Upper lobe of left lung (tissue), 4 donors: ENCODE measurements around the gene WDR75.

Experiments used
- EP300 ChIP-seq, 4 donors: sonication (generic); formaldehyde crosslinking; IDR thresholded peaks; one replicate each; pipeline ENCODE4 v1.5.1; 2017; ENCODE audit warnings: antibody characterized with exemption in 4 of 4, control low read depth in 2 of 4
- POLR2A ChIP-seq, 4 donors: fragments of 450-650 bp; IDR thresholded peaks; one replicate each; pipeline ENCODE4 v1.5.1; 2016 to 2017; ENCODE audit warnings: antibody characterized with exemption in 4 of 4, mild to moderate bottlenecking in 2 of 4
- POLR2AphosphoS5 ChIP-seq, 2 donors: sonication (generic); formaldehyde crosslinking; IDR thresholded peaks; one replicate each; pipeline ENCODE4 v1.5.1; 2017; ENCODE audit warnings: antibody characterized with exemption in 2 of 2
- TF ChIP-seq, protein P1 (sequence below), 6 experiments: fragments of 450-650 bp in 4 of 6; fragments of 200-600 bp in 2 of 6; sonication (generic) in 2 of 6; IDR thresholded peaks; one replicate each; pipeline ENCODE4 v1.5.1; 2016 to 2019; ENCODE audit warnings: antibody characterized with exemption in 6 of 6

DNA sequence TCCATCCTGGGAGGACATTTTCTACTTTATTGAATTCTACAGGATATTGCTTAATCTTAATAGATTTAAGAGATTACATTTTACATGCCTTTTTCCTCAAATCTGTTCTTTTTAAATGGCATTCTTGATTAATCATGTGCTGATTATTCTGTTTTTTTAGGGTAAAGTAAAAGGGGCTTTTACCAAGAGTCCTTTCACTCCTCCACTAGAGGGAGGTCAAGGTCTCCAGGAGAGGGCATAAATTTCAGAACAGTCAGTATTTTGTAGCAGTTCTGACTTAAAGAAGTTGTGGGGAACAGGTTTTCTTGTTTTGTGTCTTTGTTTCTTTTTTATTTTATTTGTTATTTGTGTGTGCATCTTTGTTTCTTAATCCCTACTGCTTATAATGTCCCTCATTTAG is 25.4 kb downstream of the WDR75 start:
- TF ChIP-seq, protein P1, sequence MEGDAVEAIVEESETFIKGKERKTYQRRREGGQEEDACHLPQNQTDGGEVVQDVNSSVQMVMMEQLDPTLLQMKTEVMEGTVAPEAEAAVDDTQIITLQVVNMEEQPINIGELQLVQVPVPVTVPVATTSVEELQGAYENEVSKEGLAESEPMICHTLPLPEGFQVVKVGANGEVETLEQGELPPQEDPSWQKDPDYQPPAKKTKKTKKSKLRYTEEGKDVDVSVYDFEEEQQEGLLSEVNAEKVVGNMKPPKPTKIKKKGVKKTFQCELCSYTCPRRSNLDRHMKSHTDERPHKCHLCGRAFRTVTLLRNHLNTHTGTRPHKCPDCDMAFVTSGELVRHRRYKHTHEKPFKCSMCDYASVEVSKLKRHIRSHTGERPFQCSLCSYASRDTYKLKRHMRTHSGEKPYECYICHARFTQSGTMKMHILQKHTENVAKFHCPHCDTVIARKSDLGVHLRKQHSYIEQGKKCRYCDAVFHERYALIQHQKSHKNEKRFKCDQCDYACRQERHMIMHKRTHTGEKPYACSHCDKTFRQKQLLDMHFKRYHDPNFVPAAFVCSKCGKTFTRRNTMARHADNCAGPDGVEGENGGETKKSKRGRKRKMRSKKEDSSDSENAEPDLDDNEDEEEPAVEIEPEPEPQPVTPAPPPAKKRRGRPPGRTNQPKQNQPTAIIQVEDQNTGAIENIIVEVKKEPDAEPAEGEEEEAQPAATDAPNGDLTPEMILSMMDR (IDR thresholded peaks at IDR 0.05): peak in 5 of 6 experiments; percentile 13 to 43 (median 28)
- TF ChIP-seq POLR2AphosphoS5 (IDR thresholded peaks at IDR 0.05): no peak
- no peak for TF ChIP-seq POLR2A (IDR thresholded peaks at IDR 0.05)
- no peak for TF ChIP-seq EP300 (IDR thresholded peaks at IDR 0.05)
